IPS-18c (cell line): ENCODE data around the gene CCN6.
"Not testable (repeated sequence)": the region's sequence is repeated elsewhere in the genome, so short reads cannot be mapped to it uniquely, and the experiment has no call there.

Experiments used
- H3K4me3 ChIP-seq: 2 replicates; pipeline ENCODE4 v1.7.0; 2013; ENCODE audit warnings: low read depth, mild to moderate bottlenecking, low read length, moderate library complexity; ENCODE audit not compliant: insufficient read depth
- H3K9me3 ChIP-seq: one replicate; pipeline ENCODE4 v1.6.1; 2013; ENCODE audit warnings: mild to moderate bottlenecking, low read length, moderate library complexity; ENCODE audit not compliant: control insufficient read depth, insufficient read depth

Gene CCN6

GRCh38 chr6:112085286-112086065, 31.6 kb downstream of the CCN6 start:
- Histone ChIP-seq H3K4me3 (no peak overlapping the region), H3K9me3 (no peaks in the 10 kb centered on the region)

GRCh38 chr6:112086744-112087135, 32.8 kb downstream of the CCN6 start:
- H3K9me3 ChIP-seq: no peaks in the 10 kb centered on the region

GRCh38 chr6:112087136-112087911, 33.4 kb downstream of the CCN6 start, which contains the start of the genes FAM229B and TUBE1:
FAM229B (plus strand) TSS chr6:112087591; CDS start chr6:112099284, 11,693 bp downstream.
TUBE1 (minus strand) TSS chr6:112087482; CDS start chr6:112087434, 48 bp downstream.
- Histone ChIP-seq H3K9me3 (no peaks in the 10 kb centered on the region), H3K4me3 (peak within 1 kb of the TSS; percentile 71)

More at GRCh38 chr6:112086744-112087135, 32.8 kb downstream of the CCN6 start:
- peak overlapping the region; percentile 71 for H3K4me3 ChIP-seq

GRCh38 chr6:112087916-112088315, 34.0 kb downstream of the CCN6 start:
- Histone ChIP-seq H3K4me3 (peak overlapping the region; percentile 71), H3K9me3 (no peaks in the 10 kb centered on the region)

- no peak overlapping the region for H3K4me3 ChIP-seq
- no peaks in the 10 kb centered on the region for H3K9me3 ChIP-seq
Observed at GRCh38 chr6:112096901-112097300, 43.0 kb downstream of the CCN6 start.

- Histone ChIP-seq H3K4me3 (no peak overlapping the region), H3K9me3 (no peaks in the 10 kb centered on the region)
Observed at GRCh38 chr6:112100561-112100960, 46.7 kb downstream of the CCN6 start.

- H3K4me3 ChIP-seq, H3K9me3 ChIP-seq: not testable (repeated sequence)
Observed at GRCh38 chr6:112106026-112106425, 52.1 kb downstream of the CCN6 start.

- no peak overlapping the region for H3K4me3 ChIP-seq
Observed at GRCh38 chr6:112106562-112106961, 52.7 kb downstream of the CCN6 start.

GRCh38 chr6:112109262-112109661, 55.4 kb downstream of the CCN6 start:
- no peak overlapping the region for H3K4me3 ChIP-seq
- H3K9me3 ChIP-seq: no peaks in the 10 kb centered on the region

More at GRCh38 chr6:112106562-112106961, 52.7 kb downstream of the CCN6 start:
- no peaks in the 10 kb centered on the region for H3K9me3 ChIP-seq

GRCh38 chr6:112113431-112113830, 59.5 kb downstream of the CCN6 start:
- Histone ChIP-seq H3K9me3 (no peaks in the 10 kb centered on the region), H3K4me3 (no peak overlapping the region)

- Histone ChIP-seq H3K9me3 (no peaks in the 10 kb centered on the region), H3K4me3 (no peak overlapping the region)
Observed at GRCh38 chr6:112113918-112114317, 60.0 kb downstream of the CCN6 start.

- Histone ChIP-seq H3K4me3 (no peak overlapping the region), H3K9me3 (no peaks in the 10 kb centered on the region)
Observed at GRCh38 chr6:112114577-112115223, 60.8 kb downstream of the CCN6 start.

GRCh38 chr6:112116221-112116620, 62.3 kb downstream of the CCN6 start:
- no peak overlapping the region for H3K4me3 ChIP-seq

GRCh38 chr6:112117554-112117953, 63.6 kb downstream of the CCN6 start:
- no peak overlapping the region for H3K4me3 ChIP-seq
- H3K9me3 ChIP-seq: no peaks in the 10 kb centered on the region

More at GRCh38 chr6:112116221-112116620, 62.3 kb downstream of the CCN6 start:
- H3K9me3 ChIP-seq: no peaks in the 10 kb centered on the region

GRCh38 chr6:112118034-112118433, 64.1 kb downstream of the CCN6 start:
- Histone ChIP-seq H3K4me3 (no peak overlapping the region), H3K9me3 (no peaks in the 10 kb centered on the region)
